ENCODE measurements around the gene PCBP3. TPM values are rescaled to one million over a fixed set of nuclear protein-coding genes. Genes with fewer than 3 reads are reported as not detected.

Gene PCBP3
- total RNA-seq, 1 donor from 2014 or later, result 4.6 TPM

DNA sequence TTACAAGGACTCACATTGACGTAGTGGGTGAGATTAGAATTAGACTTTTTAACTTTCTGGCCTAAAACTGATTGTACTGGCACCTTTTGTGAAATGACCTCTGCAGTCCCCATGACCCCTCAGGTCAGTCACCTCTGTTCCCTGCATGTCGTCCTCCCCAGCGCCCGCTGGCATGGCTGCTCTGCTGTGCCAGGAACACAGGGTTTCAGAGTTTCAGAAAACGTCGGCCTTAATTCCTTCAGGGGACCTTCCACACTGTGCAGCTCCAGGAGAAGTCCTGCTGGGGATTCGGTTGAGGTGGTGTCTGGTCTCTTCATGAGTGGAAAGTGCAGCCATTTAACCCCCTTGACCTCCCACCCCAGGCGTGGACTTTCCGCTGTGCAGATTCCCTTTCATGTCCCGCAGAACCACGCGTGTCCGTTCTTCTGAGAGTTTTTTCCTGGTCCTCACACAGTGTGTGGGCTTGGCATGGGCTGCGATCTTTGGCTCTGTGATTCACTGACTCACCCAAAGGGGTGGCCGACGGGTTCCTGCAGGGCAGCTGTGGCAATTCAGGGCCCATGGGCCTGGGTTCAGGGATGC, 179.7 kb downstream of the PCBP3 start:
- DNase-seq (ENCODE audit: low spot score), result no peak
- no peaks in the 10 kb centered on the region for H3K36me3 Mint-ChIP-seq
- H3K27me3 Mint-ChIP-seq (ENCODE audit: insufficient read depth, low read depth), result peaks cover 3% of the 10 kb centered on the region
- Histone ChIP-seq H3K4me1 (no peaks in the 10 kb centered on the region), H3K36me3 (no peaks in the 10 kb centered on the region), H2AFZ (replicated peaks) (no peak overlapping the region), H3K4me3 (no peak overlapping the region), H4K20me1 (ENCODE audit: low read depth) (no peaks in the 10 kb centered on the region), H3F3A (ENCODE audit: low read depth) (no peaks in the 10 kb centered on the region), H3K79me2 (ENCODE audit: low read depth) (no peaks in the 10 kb centered on the region), H3K27me3 (no peaks in the 10 kb centered on the region), H3K9me3 (ENCODE audit: low read depth) (no peaks in the 10 kb centered on the region), H3K9ac (no peak overlapping the region), H3K27ac (no peak overlapping the region), H3K4me2 (no peak overlapping the region)
- H3K4me3 Mint-ChIP-seq, result no peak overlapping the region
- peaks cover 48% of the 10 kb centered on the region for H3K4me1 Mint-ChIP-seq
- no peaks in the 10 kb centered on the region for H3K9me3 Mint-ChIP-seq
- no peak overlapping the region for H3K27ac Mint-ChIP-seq
- TF ChIP-seq, protein P1, sequence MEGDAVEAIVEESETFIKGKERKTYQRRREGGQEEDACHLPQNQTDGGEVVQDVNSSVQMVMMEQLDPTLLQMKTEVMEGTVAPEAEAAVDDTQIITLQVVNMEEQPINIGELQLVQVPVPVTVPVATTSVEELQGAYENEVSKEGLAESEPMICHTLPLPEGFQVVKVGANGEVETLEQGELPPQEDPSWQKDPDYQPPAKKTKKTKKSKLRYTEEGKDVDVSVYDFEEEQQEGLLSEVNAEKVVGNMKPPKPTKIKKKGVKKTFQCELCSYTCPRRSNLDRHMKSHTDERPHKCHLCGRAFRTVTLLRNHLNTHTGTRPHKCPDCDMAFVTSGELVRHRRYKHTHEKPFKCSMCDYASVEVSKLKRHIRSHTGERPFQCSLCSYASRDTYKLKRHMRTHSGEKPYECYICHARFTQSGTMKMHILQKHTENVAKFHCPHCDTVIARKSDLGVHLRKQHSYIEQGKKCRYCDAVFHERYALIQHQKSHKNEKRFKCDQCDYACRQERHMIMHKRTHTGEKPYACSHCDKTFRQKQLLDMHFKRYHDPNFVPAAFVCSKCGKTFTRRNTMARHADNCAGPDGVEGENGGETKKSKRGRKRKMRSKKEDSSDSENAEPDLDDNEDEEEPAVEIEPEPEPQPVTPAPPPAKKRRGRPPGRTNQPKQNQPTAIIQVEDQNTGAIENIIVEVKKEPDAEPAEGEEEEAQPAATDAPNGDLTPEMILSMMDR (IDR thresholded peaks at IDR 0.05), result no peak
- no peak for TF ChIP-seq EZH2phosphoT487 (IDR thresholded peaks at IDR 0.05)
- TF ChIP-seq EZH2 (IDR thresholded peaks at IDR 0.05), result no peak

DNA sequence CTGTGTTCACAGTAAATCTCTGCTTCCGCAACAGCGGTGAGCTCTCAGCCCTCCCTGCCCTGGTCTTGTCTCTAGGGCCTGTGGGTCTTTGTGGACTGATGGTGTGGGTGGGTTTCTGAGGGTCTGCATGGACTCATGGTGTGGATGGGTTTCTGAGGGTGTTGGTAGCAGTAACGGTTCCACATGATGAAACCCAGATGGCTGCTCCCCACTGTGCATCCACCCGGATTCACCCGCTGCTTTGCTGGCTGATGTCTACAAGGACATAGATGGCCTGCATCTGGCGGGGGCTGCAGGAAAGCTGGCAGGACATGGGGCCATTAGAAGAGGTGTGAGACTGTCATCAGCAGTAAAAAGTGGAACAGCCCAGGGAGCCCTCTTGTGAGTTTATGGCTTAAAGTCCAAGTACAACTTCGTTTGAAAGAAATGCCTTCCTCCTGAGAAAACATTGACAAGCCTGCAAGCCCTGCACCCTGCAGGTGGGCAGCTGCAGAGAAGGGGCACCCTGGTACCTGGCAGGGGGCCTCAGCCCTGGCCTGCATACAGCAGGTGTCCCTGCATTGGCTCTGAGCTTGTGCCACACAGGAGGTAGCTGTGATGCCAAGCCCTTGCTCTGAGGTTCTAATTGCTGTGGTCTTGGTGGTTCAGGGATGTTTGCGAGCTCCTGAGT, 181.2 kb downstream of the PCBP3 start:
- H3K4me3 Mint-ChIP-seq, result no peak overlapping the region
- H3K27ac Mint-ChIP-seq, result no peak overlapping the region
- H3K9me3 Mint-ChIP-seq, result no peaks in the 10 kb centered on the region
- DNase-seq (ENCODE audit: low spot score), result no peak
- H2AFZ ChIP-seq (replicated peaks), result no peak overlapping the region
- H3K36me3 ChIP-seq, result no peaks in the 10 kb centered on the region
- H3K36me3 Mint-ChIP-seq, result no peaks in the 10 kb centered on the region
- no peak overlapping the region for H3K9ac ChIP-seq
- no peaks in the 10 kb centered on the region for H3K9me3 ChIP-seq (ENCODE audit: low read depth)
- no peaks in the 10 kb centered on the region for H3K79me2 ChIP-seq (ENCODE audit: low read depth)
- H3K4me3 ChIP-seq, result no peak overlapping the region
- H3K4me1 ChIP-seq, result no peaks in the 10 kb centered on the region
- peaks cover 36% of the 10 kb centered on the region for H3K4me1 Mint-ChIP-seq
- peaks cover 3% of the 10 kb centered on the region for H3K27me3 Mint-ChIP-seq (ENCODE audit: insufficient read depth, low read depth)
- no peak overlapping the region for H3K4me2 ChIP-seq
- no peaks in the 10 kb centered on the region for H3K27me3 ChIP-seq
- H3K27ac ChIP-seq, result no peak overlapping the region
- no peak for TF ChIP-seq EZH2 (IDR thresholded peaks at IDR 0.05)
- no peak for TF ChIP-seq EZH2phosphoT487 (IDR thresholded peaks at IDR 0.05)
- TF ChIP-seq, protein P1 (IDR thresholded peaks at IDR 0.05), result no peak
- H3F3A ChIP-seq (ENCODE audit: low read depth), result no peaks in the 10 kb centered on the region
- H4K20me1 ChIP-seq (ENCODE audit: low read depth), result no peaks in the 10 kb centered on the region

DNA sequence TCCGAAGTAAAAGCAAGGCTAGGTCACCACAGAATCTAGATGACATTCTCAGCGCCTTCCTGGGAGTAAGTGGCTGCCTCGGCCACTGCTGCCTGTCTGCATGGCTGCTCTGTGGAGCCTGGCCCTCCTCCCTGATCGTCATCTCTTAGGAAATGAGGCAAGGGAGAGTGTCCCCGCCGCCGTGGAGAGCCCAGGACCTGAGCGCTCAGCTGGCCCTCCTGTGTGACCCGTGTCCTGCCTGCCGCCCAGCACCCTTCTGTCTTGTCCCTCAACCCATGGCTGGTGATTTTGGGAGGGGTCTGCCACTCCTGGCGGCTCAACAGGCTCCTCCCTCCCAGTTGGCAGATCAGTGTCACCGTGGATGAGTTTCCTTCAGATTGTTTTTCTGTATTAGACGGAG, 181.7 kb downstream of the PCBP3 start:
- H3K27me3 Mint-ChIP-seq (ENCODE audit: insufficient read depth, low read depth), result peaks cover 3% of the 10 kb centered on the region
- no peak overlapping the region for H3K27ac ChIP-seq
- H3K4me3 ChIP-seq, result no peak overlapping the region
- DNase-seq (ENCODE audit: low spot score), result no peak
- H3K27ac Mint-ChIP-seq, result no peak overlapping the region
- H3K79me2 ChIP-seq (ENCODE audit: low read depth), result no peaks in the 10 kb centered on the region
- no peak overlapping the region for H3K9ac ChIP-seq
- H3K9me3 ChIP-seq (ENCODE audit: low read depth), result no peaks in the 10 kb centered on the region
- peaks cover 34% of the 10 kb centered on the region for H3K4me1 Mint-ChIP-seq
- no peak overlapping the region for H3K4me2 ChIP-seq
- no peak overlapping the region for H3K4me3 Mint-ChIP-seq
- H3F3A ChIP-seq (ENCODE audit: low read depth), result no peaks in the 10 kb centered on the region
- H3K27me3 ChIP-seq, result no peaks in the 10 kb centered on the region
- H4K20me1 ChIP-seq (ENCODE audit: low read depth), result no peaks in the 10 kb centered on the region
- H3K4me1 ChIP-seq, result no peaks in the 10 kb centered on the region
- H3K36me3 ChIP-seq, result no peaks in the 10 kb centered on the region
- H2AFZ ChIP-seq (replicated peaks), result no peak overlapping the region
- H3K36me3 Mint-ChIP-seq, result no peaks in the 10 kb centered on the region
- H3K9me3 Mint-ChIP-seq, result no peaks in the 10 kb centered on the region
- TF ChIP-seq EZH2 (IDR thresholded peaks at IDR 0.05) (no peak), EZH2phosphoT487 (IDR thresholded peaks at IDR 0.05) (no peak)
- TF ChIP-seq, protein P1 (IDR thresholded peaks at IDR 0.05), result no peak
